K562 (cell line): Measurements from ENCODE around the gene RAD51AP2. TPM values are rescaled to one million over a fixed set of nuclear protein-coding genes. Genes with fewer than 3 reads are reported as not detected.

Experiments used
- ATAC-seq: fragments of 200-7000 bp; cut with Tn5 transposase; 3 replicates; pipeline ENCODE4 v1.9.1; 2020; ENCODE audit warnings: moderate library complexity
- BruUV-seq: library from RNA; stranded (reverse); fragments of 400-500 nt; replicated peaks from 2 replicates; lab custom pipeline; 2021; lab: Mats Ljungman, UMichigan
- CTCF ChIA-PET: fragments of 300-600 bp; formaldehyde crosslinking; extraction: SDS; loops from one replicate; lab custom pipeline; 2021; ENCODE audit warnings: low intra/inter-chr PET ratio; lab: Yijun Ruan, JAX
- POLR2A ChIA-PET: fragments of 300-600, 350-650 bp; sonication (Branson Sonifier 250); formaldehyde crosslinking; extraction: SDS; loops from one replicate; lab custom pipeline; 2021; ENCODE audit warnings: antibody characterized with exemption, inconsistent platforms; lab: Yijun Ruan, JAX
- DNase-seq, 4 experiments: peaks; one replicate each; pipeline versions ENCODE4 v3.0.0 to v3.0.0-alpha.2; 2011 to 2018; ENCODE audit warnings: low spot score in 3 of 4, mixed read lengths in 3 of 4; ENCODE audit errors: extremely low read depth in 1 of 4
- FAIRE-seq: peaks from 2 replicates; lab custom pipeline; 2011; peaks lifted over from hg19 to GRCh38; lab: Jason Lieb, UNC
- H2AFZ ChIP-seq: 2 replicates; pipeline ENCODE4 v1.6.0; 2011; ENCODE audit warnings: low read depth, low read length, control low read depth, inconsistent platforms
- H3K27ac ChIP-seq: fragments of 200-600 bp; 3 replicates; pipeline ENCODE4 v1.8.0; 2011; ENCODE audit warnings: low read depth, mild to moderate bottlenecking, control low read depth, inconsistent platforms, low read length, moderate library complexity, mixed read lengths; ENCODE audit errors: extremely low read depth
- H3K27me3 ChIP-seq, 2 experiments: fragments of 300-600 bp in 1 of 2; 2 replicates in 1 of 2; 3 replicates in 1 of 2; pipeline versions ENCODE4 v1.6.0 to v1.8.0; 2011; ENCODE audit warnings: inconsistent platforms in 2 of 2, low read length in 2 of 2, mild to moderate bottlenecking in 1 of 2, mixed read lengths in 1 of 2, moderate library complexity in 1 of 2; ENCODE audit not compliant: control insufficient read depth in 2 of 2, insufficient read depth in 2 of 2
- H3K36me3 ChIP-seq: fragments of 300-600 bp; 3 replicates; pipeline ENCODE4 v1.8.0; 2011; ENCODE audit warnings: mild to moderate bottlenecking, low read length, inconsistent platforms; ENCODE audit not compliant: control insufficient read depth, insufficient read depth
- H3K4me1 ChIP-seq, 2 experiments: fragments of 200-600 bp in 1 of 2; replicated peaks in 1 of 2; 2 replicates in 1 of 2; 3 replicates in 1 of 2; pipeline versions ENCODE4 v1.5.1 to v1.8.0; 2011; ENCODE audit warnings: inconsistent platforms in 2 of 2, low read length in 2 of 2, mild to moderate bottlenecking in 1 of 2, mixed read lengths in 1 of 2, moderate library complexity in 1 of 2; ENCODE audit not compliant: control insufficient read depth in 2 of 2, insufficient read depth in 2 of 2
- H3K4me2 ChIP-seq: 2 replicates; pipeline ENCODE4 v1.6.1; 2011; ENCODE audit warnings: low read length, control low read depth, inconsistent platforms, mixed read lengths; ENCODE audit not compliant: insufficient read depth
- H3K4me3 ChIP-seq: fragments of 200-600 bp; sonication (generic), shearing (Covaris generic); 2 replicates; pipeline ENCODE4 v1.5.1; 2016; ENCODE audit warnings: control low read depth, inconsistent platforms
- H3K79me2 ChIP-seq: fragments of 200-600 bp; 3 replicates; pipeline ENCODE4 v1.8.0; 2011; ENCODE audit warnings: low read length, inconsistent platforms; ENCODE audit not compliant: control insufficient read depth, insufficient read depth
- H3K9ac ChIP-seq, 2 experiments: 2 replicates each; pipeline versions ENCODE4 v1.6.0 to v1.6.1; 2011; ENCODE audit warnings: low read depth in 2 of 2, low read length in 2 of 2, control low read depth in 1 of 2, inconsistent platforms in 1 of 2, mild to moderate bottlenecking in 1 of 2, mixed read lengths in 1 of 2; ENCODE audit not compliant: insufficient read depth in 1 of 2
- H3K9me1 ChIP-seq: one replicate; pipeline ENCODE4 v1.6.0; 2011; ENCODE audit warnings: inconsistent platforms, mild to moderate bottlenecking, low read length, moderate library complexity; ENCODE audit not compliant: control insufficient read depth, insufficient read depth
- H3K9me3 ChIP-seq: replicated peaks from 2 replicates; pipeline ENCODE4 v1.5.1; 2011; ENCODE audit warnings: low read depth, low read length, inconsistent platforms; ENCODE audit not compliant: control insufficient read depth, insufficient read depth
- H4K20me1 ChIP-seq: replicated peaks from 2 replicates; pipeline ENCODE4 v1.6.1; 2011; ENCODE audit warnings: low read length, inconsistent platforms, mixed read lengths; ENCODE audit not compliant: control insufficient read depth, insufficient read depth
- CBFA2T3 ChIP-seq: fragments of 450-650 bp; IDR thresholded peaks from 2 replicates; pipeline ENCODE4 v1.6.1; 2017
- KDM1A ChIP-seq, 2 experiments: fragments of 450-650 bp; IDR thresholded peaks; 2 replicates each; pipeline ENCODE4 v1.6.1; 2016; ENCODE audit warnings: mild to moderate bottlenecking in 2 of 2
- KLF16 ChIP-seq: IDR thresholded peaks from 2 replicates; pipeline ENCODE4 v1.6.1; 2016; ENCODE audit warnings: antibody characterized with exemption
- SMAD4 ChIP-seq: fragments of 250-450 bp; sonication (Bioruptor Pico); conservative IDR thresholded peaks from 2 replicates; pipeline ENCODE4 v1.8.0; 2021; ENCODE audit warnings: inconsistent platforms, mild to moderate bottlenecking, moderate library complexity
- WGBS: fragments of 100-300 bp; shearing (Covaris generic); methylation state at CpG from one replicate; pipeline ENCODE4 v1.1.6; 2016; ENCODE audit warnings: low coverage, mixed read lengths; ENCODE audit not compliant: insufficient coverage; ENCODE audit errors: missing lambda C conversion rate; 5-methylcytosine and 5-hydroxymethylcytosine counted together
- in situ Hi-C: fragments of 300-500 bp; cut with MboI; formaldehyde crosslinking; loops from 4 replicates; pipeline ENCODE4 v1.15.0; 2018; ENCODE audit warnings: inconsistent platforms, mixed read lengths
- intact Hi-C: fragments of 100-400 bp; cut with micrococcal nuclease; formaldehyde crosslinking; loops from 2 replicates; pipeline ENCODE4 v1.14.2; 2022
- polyA plus RNA-seq, 8 experiments: library from polyadenylated mRNA; depleted of rRNA in 4 of 8; stranded (reverse) in 5 of 8; unstranded in 3 of 8; fragments of >200 nt; fragmentation: Nextera tagmentation in 2 of 8; fragmentation: Illumina TruSeq in 1 of 8; extraction: Ambion mirVana in 2 of 8; extraction: Trizol in 1 of 8; gene quantifications; 2 replicates each; pipeline versions ENCODE4 v1.2.1 to v1.2.3, GENCODE V29; 2011 to 2014; ENCODE audit warnings: inconsistent platforms in 1 of 8, missing spikeins in 1 of 8
- total RNA-seq, 7 experiments: library from RNA; depleted of rRNA in 6 of 7; stranded (reverse); fragments of >200 nt in 6 of 7; fragmentation: Illumina TruSeq in 2 of 7; extraction: Trizol in 2 of 7; gene quantifications; 2 replicates each; pipeline versions ENCODE4 v1.2.1 to v1.2.3, GENCODE V29; 2011 to 2021; ENCODE audit warnings: low replicate concordance in 1 of 7
- TF ChIP-seq, protein P1 (sequence below), 2 experiments: fragments of 450-650 bp in 1 of 2; sonication (generic) in 1 of 2; formaldehyde crosslinking in 1 of 2; IDR thresholded peaks; 2 replicates each; pipeline versions ENCODE4 v1.7.1 to v1.9.0; 2016 to 2022; ENCODE audit warnings: inconsistent platforms in 1 of 2, mild to moderate bottlenecking in 1 of 2, missing genetic modification reagents in 1 of 2
- TF ChIP-seq, protein P2 (sequence below): sonication (generic); formaldehyde crosslinking; IDR thresholded peaks from 2 replicates; pipeline ENCODE4 v1.8.1; 2023; ENCODE audit warnings: mild to moderate bottlenecking, missing genetic modification reagents

Gene RAD51AP2
- total and polyA plus RNA-seq, 9 of the 15 experiments (the other 6 are each of a cell fraction or from before 2014, with no cell fraction given) = 0.01 to 0.04 (median 0.04) TPM; not detected in 6

DNA sequence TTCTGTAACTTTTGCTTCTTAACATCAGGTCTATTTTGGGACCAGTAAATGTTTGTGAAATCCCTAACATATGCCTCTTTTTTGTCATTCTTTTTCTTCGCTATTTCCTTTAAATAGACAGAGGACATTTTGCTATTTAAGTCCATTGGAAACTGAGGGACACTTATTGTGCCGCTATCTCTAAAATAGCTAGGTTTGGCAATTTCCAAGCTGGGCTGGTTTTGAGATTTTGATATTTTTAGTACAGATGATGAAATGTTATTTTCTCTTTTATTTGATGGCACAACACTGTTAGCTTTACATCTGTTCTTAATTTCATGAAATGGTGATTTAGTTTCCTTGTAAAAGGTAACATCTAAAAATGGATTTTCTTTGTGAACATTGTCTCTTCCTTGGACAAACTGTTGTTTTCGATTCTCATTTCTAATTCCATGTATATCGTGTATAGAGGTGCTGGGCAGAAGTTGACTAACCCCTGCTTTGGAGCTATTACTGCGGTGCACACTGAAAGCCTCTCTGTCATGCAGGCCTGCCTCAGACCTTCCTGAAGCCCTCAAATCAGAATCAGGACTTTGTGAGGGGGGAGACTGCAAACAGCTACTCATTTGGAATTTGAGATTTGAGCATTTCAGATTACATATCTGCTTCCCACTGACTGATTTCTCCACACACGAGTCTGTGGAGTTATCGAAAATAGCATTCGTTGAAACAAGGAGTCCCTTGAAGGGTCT, 594 bp downstream of the RAD51AP2 start:
- peak; percentile 75 for ATAC-seq
- Histone ChIP-seq H3K27me3 (no peaks in the 10 kb centered on the region), H2AFZ (peak overlapping the region; percentile 91), H3K9me1 (no peaks in the 10 kb centered on the region), H4K20me1 (no peaks in the 10 kb centered on the region), H3K9ac (peak overlapping the region; percentile 69 to 91), H3K79me2 (no peaks in the 10 kb centered on the region), H3K4me3 (peak overlapping the region; percentile 45), H3K36me3 (no peaks in the 10 kb centered on the region), H3K27ac (peak overlapping the region; percentile 82), H3K4me2 (peak overlapping the region; percentile 78), H3K4me1 (peaks cover 3 to 6% of the 10 kb centered on the region in 2 experiments; a peak in 3 of 5 replicates), H3K9me3 (no peaks in the 10 kb centered on the region)
- in situ Hi-C loops = no loop called here
- FAIRE-seq = no peak
- intact Hi-C loops = loop anchor here (5.0 kb wide), 1 partner anchor 125 kb away; no protein-coding TSS in a partner anchor
- POLR2A ChIA-PET = interaction anchor here (0.6 to 1.2 kb wide), 6 partner anchors 9 to 1831 kb away, joined by 3 to 5 read pairs (median 3); no protein-coding TSS in a partner anchor
- WGBS = 28% methylated on average over 8 of the region's 8 CpGs
- TSS peak; percentile 99 for BruUV-seq
- CTCF ChIA-PET = no interaction called here
- TF ChIP-seq, protein P1, sequence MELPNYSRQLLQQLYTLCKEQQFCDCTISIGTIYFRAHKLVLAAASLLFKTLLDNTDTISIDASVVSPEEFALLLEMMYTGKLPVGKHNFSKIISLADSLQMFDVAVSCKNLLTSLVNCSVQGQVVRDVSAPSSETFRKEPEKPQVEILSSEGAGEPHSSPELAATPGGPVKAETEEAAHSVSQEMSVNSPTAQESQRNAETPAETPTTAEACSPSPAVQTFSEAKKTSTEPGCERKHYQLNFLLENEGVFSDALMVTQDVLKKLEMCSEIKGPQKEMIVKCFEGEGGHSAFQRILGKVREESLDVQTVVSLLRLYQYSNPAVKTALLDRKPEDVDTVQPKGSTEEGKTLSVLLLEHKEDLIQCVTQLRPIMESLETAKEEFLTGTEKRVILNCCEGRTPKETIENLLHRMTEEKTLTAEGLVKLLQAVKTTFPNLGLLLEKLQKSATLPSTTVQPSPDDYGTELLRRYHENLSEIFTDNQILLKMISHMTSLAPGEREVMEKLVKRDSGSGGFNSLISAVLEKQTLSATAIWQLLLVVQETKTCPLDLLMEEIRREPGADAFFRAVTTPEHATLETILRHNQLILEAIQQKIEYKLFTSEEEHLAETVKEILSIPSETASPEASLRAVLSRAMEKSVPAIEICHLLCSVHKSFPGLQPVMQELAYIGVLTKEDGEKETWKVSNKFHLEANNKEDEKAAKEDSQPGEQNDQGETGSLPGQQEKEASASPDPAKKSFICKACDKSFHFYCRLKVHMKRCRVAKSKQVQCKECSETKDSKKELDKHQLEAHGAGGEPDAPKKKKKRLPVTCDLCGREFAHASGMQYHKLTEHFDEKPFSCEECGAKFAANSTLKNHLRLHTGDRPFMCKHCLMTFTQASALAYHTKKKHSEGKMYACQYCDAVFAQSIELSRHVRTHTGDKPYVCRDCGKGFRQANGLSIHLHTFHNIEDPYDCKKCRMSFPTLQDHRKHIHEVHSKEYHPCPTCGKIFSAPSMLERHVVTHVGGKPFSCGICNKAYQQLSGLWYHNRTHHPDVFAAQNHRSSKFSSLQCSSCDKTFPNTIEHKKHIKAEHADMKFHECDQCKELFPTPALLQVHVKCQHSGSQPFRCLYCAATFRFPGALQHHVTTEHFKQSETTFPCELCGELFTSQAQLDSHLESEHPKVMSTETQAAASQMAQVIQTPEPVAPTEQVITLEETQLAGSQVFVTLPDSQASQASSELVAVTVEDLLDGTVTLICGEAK (IDR thresholded peaks at IDR 0.05) = 0 out of 2 replicates have a peak, but pooled peaks have one; percentile 11
- TF ChIP-seq, protein P1 (CRISPR knock-in tag; IDR thresholded peaks at IDR 0.05) = no peak
- TF ChIP-seq SMAD4 = peak; percentile 27; the same call in 1 of the 2 replicates
- no peak for TF ChIP-seq KLF16
- TF ChIP-seq KDM1A (IDR thresholded peaks at IDR 0.05) = peak; percentile 71 to 72
- 0 out of 2 replicates have a peak, but pooled peaks have one; percentile 9 for TF ChIP-seq CBFA2T3
- TF ChIP-seq, protein P2, sequence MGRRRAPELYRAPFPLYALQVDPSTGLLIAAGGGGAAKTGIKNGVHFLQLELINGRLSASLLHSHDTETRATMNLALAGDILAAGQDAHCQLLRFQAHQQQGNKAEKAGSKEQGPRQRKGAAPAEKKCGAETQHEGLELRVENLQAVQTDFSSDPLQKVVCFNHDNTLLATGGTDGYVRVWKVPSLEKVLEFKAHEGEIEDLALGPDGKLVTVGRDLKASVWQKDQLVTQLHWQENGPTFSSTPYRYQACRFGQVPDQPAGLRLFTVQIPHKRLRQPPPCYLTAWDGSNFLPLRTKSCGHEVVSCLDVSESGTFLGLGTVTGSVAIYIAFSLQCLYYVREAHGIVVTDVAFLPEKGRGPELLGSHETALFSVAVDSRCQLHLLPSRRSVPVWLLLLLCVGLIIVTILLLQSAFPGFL (CRISPR knock-in tag) = 0 out of 2 replicates have a peak, but pooled peaks have one; percentile 22
- peak in 1 of 4 experiments; percentile 32 for DNase-seq
